GM12874 (cell line): ENCODE measurements around the gene FOXN1.

Source experiments
- CTCF ChIP-seq: IDR thresholded peaks from 2 replicates; pipeline ENCODE4 v1.5.1; 2011; ENCODE audit warnings: low read depth, mild to moderate bottlenecking, control low read depth, low read length, moderate library complexity; ENCODE audit not compliant: insufficient read depth

The FOXN1 gene

GRCh38 chr17:28475151-28475900 is 30.8 kb upstream of the FOXN1 start:
- TF ChIP-seq CTCF = no peak

GRCh38 chr17:28476076-28476865 is 29.9 kb upstream of the FOXN1 start:
- TF ChIP-seq CTCF = no peak

- no peak for TF ChIP-seq CTCF
Measured at GRCh38 chr17:28477928-28478327, 28.2 kb upstream of the FOXN1 start.

GRCh38 chr17:28478712-28479615 is 27.2 kb upstream of the FOXN1 start:
- TF ChIP-seq CTCF = no peak

GRCh38 chr17:28480278-28480677 is 25.9 kb upstream of the FOXN1 start:
- TF ChIP-seq CTCF = no peak

- TF ChIP-seq CTCF = no peak
Measured at GRCh38 chr17:28480799-28481571, 25.2 kb upstream of the FOXN1 start.
